Stimulated activated CD4-positive, alpha-beta T cell treated with anti-CD3 and anti-CD28 coated beads, Interleukin-12 subunit alpha, Interleukin-12 subunit beta, amount 100 ng/mL, for 4 hours (primary cell): ENCODE results near the gene KAT6B.

ENCODE experiments used
- DNase-seq: peaks from one replicate; pipeline ENCODE4 v3.0.0-alpha.2; 2020

Gene KAT6B

GRCh38 chr10:74924251-74924963 is 98.0 kb downstream of the KAT6B start:
- no peak for DNase-seq

DNA sequence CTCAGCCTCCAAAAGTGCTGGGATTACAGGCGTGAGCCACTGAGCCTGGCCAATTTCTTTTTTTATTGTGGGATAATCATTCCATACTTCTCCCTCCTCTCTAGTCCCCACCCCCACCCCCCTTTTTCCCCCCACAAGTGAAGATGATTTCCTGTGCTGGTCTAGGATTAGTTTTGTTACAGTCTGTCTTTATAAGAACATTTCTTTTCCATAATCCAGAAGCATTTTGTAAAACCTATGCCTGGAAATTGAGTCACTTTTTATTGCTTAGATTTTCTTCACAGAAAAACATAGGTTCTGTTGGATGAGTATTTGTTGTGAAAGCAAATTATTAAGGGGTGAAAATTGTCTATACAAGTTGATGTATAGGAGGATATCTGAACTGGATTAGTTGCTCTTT is 98.9 kb downstream of the KAT6B start:
- no peak for DNase-seq

- DNase-seq = no peak
Measured at GRCh38 chr10:74925708-74926107, 99.3 kb downstream of the KAT6B start.

- DNase-seq = no peak
Measured at GRCh38 chr10:74926791-74927585, 100.6 kb downstream of the KAT6B start.

GRCh38 chr10:74927701-74928100 is 101.3 kb downstream of the KAT6B start:
- no peak for DNase-seq

- no peak for DNase-seq
Measured at GRCh38 chr10:74928742-74929191, 102.4 kb downstream of the KAT6B start.

DNA sequence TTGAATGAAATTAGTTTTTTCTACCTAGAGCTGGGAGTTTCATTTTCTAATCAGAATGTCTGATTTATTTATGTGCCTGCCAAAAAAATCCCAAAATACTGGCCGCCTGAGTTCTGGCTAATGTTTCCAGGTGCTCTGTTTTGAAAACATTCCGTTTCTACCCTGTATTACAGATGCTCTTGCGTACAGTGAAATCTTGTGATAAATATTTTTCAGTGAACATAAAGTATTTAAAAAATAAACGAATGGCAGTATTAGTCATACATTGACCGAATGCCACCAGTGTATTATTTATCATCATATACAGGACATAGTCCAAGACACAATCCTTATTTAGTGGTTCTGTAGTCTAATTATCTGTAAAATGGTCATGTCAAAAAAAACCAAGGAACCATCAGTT is 102.8 kb downstream of the KAT6B start:
- no peak for DNase-seq

- no peak for DNase-seq
Measured at GRCh38 chr10:74930965-74931364, 104.6 kb downstream of the KAT6B start.

GRCh38 chr10:74932648-74933047 is 106.2 kb downstream of the KAT6B start:
- DNase-seq = no peak

GRCh38 chr10:74934100-74934812 is 107.9 kb downstream of the KAT6B start:
- DNase-seq = no peak

- DNase-seq = no peak
Measured at GRCh38 chr10:74936577-74937265, 110.3 kb downstream of the KAT6B start.

DNA sequence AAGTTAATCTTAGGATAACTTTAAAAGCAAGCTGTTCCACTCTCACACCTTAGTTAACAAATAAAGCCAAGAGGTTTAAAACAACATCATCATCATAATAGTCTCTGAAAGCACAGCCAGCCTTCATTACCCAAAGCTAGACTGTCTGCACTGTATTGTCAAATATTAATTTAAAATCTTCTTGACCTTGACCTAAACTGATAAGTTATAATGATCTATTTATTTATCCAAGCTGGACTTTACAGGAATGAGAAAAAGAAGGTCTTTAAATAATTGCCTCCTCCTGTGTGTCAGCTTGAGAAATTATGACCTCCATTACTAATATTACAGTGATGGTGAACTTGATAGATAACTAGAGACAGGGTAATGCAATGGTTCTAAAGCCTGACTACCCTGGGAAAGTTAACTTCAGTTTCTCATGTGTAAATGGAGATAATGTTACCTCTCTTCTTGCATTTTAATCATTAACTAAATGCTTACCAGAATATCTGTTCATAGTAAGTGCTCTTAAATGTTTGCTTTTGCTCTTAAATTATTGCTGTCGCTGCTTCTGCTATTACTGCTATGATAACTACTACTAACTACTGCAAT is 111.0 kb downstream of the KAT6B start:
- no peak for DNase-seq

GRCh38 chr10:74944205-74944604 is 117.8 kb downstream of the KAT6B start:
- DNase-seq = no peak

DNA sequence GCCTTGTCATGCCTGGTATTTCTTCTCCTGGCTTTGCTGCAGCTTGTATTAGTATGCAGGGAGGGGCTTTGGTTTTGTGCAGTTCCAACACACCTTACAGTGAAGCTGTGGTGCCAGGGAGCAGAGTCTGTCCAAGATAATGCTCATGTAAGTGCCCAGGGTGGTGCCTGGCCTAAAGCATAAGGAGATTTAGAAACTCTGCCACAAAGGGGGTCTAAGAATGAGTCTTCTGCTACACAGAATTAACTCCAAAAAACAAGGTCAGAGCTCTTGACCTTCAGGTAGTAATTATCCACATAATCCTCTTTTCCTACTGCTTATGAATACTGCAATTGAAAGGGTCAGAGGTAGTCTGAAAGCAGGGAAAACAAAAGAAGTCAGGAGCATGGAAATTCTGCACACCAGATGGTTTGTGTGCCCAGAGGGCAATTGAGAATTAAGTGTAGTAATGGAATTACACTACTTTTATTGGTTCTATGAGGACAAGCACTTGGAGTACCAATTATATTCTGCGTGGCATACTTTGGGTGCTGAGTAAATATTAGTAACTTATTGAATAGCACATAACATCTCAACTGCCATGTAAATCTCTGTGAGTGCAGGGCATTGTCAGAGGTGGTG is 121.5 kb downstream of the KAT6B start:
- DNase-seq = no peak

DNA sequence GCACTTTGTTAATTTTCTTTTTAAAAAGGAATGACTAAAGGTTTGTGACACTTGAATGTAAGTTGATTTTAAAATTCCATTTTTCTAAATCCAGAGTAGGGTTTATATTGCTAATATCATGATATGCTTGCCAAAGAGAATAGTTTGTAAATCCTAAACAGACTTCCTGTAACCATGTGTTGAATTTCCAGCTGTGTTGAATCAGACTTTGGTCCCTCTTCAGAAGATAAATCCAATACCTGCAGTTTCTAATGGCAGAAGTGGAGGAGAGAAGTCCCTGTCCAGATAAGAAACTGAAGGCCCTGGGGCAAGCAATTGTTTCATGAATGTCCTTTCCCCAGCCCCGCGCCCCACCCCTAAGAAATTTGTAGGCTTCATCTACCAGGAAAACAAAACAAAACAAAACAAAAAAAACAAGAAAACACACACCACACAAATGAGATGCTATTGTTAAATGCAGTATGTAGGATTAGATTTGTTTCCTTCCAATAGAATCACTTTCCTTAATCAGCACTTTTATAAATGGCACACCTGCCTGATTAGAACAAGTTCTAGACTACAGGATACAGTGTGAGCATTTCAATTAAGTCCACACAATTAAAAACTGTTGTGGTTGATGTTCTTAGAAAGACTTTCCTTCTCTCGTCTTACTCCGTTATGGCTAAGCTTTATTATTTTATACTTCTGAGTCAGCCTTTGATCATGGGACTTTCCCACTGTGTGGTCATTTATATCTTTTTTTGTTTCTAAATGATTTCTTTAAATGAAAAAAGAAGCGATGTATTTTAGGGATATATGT is 122.8 kb downstream of the KAT6B start:
- no peak for DNase-seq

DNA sequence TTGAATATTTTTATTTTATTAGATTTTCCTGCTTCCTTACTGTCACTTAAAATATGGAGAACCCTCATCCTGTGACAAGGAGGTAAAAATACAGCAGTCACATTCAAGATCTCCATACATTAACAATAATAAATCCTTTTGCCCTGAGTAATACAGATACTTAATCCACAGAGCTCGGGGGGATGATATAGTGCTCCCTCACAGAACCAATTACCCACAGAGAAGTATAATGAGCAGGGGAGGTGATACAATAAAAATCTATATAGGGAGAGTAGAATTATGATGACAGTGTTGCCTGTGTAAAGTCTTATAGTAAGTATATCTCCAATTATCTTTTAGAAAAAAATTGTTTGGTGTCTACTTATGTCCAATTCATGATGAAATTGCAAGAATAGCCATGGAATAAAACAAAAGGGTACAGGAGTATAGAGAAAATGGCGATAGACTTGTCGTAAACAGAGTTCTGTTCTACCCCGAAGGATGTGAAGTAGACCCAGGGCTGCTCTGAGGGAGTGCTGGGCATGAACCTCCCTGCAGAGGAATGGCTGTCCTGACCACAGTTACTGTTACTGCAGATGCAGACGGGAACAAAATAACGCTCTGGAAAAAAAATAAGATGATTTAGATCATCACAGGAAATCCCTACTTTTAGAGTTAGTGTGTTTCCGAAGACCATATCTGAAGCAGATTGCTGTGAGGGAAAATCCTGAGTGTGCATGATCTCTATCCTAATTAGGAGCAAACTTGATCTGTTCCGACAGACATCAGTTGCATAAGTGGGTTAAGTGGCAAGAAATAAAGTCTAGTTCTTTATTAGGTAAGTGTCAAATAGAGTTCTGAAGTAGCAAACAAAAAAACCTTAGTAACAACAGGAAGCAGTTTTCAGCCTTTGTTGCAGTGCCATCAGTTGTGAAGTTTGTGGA is 123.7 kb downstream of the KAT6B start:
- DNase-seq = no peak

GRCh38 chr10:74953214-74953613 is 126.8 kb downstream of the KAT6B start:
- DNase-seq = no peak

GRCh38 chr10:74955796-74956195 is 129.4 kb downstream of the KAT6B start:
- no peak for DNase-seq

GRCh38 chr10:74956555-74957111 is 130.2 kb downstream of the KAT6B start:
- no peak for DNase-seq
